ENCODE results near the gene STK10.

- TF ChIP-seq CTCF (IDR thresholded peaks at IDR 0.05) (no peak), POLR2A (IDR thresholded peaks at IDR 0.05) (no peak)
Observed at GRCh38 chr5:172091956-172092732, 95.9 kb downstream of the STK10 start.

All from stomach (tissue), 4 donors.